GM10847 (cell line): ENCODE results near the gene TREX2.

Source experiments
- POLR2A ChIP-seq: IDR thresholded peaks from 2 replicates; pipeline ENCODE4 v1.6.1; 2011; ENCODE audit not compliant: insufficient read length; ENCODE audit errors: extremely low read depth

TREX2 gene

DNA sequence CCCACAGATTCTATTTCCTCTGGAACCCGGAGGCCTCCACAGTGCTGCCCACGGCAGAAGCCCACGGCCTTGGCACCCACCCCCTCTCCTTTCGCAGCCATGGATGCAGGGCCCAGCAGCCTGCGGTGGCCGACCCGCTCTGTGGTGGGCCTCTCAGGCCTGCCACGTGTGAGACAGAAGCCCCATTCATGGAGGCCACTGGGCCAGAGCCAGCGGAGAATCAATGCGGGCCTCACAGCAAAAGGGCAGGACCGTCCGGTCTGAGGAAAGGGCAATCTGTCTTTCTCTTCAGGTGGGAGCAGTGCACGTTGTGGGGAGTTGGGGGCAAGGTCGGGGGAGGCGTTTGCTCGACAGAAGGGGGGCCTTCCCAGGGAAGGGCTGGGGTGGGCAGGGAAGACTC is 32.9 kb upstream of the TREX2 start:
- no peak for TF ChIP-seq POLR2A

DNA sequence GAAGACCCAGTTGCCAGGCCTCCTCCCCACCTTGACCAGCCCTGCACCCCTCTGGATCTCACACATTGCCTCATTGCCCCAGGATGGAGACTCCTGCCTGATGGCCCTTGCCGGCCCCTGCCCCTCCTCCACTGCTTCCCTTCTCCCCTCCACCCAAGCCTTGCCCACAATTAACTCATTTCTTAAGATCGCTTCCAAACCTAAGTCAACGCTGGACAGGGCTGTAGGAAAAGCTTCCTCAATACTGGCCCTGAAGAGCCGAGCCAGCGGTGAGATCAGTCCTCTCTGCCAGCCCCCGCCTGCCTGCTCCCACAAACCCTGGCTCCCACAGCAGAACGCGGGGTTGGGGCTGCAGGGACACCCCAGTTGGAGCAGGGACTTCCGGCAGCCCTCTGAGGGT is 32.0 kb upstream of the TREX2 start:
- TF ChIP-seq POLR2A = no peak

DNA sequence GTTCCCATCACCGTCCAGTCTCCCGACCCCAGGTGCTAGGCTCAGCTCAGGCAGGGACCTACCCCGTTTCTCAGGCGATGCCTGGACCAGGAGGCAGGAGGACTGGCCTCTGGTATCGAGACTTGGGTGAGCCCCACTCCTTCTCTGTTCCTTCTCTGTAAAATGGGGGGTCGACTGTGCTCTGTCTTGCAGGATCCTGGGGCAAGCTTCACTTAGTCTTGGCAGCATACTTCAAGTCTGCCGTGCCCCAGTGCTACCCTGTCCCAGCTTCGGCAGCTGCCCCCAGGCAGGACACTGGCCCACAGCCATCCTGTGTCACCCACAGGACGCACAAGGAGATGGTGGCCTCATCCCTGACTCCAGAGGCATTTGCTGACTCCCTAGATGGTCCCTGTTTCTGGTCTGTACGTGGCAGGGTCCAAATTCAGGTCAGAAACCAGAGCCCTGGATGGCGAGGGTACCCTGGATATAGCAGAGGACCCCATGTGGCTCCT is 31.6 kb upstream of the TREX2 start:
- TF ChIP-seq POLR2A = no peak

DNA sequence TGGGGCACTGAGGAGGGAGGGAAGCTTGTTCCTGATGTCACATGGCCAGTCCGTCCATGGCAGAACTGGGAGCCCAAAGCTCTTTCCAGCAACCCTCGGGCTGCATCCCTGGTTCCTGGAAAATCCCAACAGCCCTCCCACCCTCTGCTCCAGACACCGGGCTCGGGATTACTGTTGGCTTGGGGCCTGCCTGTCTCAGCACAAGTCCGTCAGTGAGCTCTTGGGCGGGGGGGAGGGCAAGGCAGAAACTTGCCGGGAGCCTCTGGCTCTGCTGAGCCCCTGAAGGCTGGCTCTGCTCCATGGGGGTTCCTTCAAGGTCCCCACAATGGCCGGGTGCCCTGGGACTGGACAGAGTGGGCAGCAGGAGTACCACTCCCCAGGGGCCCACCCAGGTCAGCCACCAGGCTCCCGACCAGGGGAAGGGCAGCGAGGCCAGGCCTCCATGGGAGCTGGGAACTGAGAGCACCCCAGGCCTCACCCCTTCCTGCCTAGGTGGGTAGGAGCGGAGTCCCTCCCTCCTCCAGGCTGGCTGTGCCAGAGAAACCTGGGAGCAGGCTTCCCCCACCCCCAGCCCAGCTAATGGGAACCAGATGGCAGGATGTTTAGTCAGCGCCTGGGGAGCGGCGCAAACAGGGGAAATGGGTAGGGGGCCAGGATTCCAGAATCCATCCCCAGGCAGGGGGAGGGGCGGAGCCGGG is 31.0 kb upstream of the TREX2 start:
- TF ChIP-seq POLR2A = no peak

DNA sequence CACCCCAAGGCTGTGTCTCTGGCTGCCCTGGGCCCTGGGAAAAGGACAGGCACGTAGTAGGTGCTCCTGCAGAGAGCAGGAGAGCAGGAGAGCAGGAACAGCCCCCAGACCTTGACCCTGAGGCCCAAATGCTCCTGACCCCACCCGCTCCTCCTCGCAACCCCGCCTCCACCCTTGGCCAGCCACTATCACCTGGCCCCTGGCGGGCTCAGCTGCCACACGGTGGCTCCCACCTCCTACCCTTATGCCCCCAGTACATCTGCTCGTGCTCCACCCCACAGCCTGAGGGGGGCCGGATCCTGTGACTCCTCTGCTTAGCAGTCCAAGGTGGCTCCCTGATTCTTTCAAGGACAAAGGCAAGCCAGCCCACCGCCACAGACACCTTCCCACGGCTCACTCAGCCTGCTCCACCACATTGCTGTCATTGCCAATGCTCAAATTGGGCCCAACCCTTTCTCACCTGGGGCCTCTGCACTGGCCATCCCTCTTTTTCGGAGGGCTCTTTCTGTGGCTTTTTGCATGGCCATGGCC is 30.0 kb upstream of the TREX2 start:
- TF ChIP-seq POLR2A = no peak

DNA sequence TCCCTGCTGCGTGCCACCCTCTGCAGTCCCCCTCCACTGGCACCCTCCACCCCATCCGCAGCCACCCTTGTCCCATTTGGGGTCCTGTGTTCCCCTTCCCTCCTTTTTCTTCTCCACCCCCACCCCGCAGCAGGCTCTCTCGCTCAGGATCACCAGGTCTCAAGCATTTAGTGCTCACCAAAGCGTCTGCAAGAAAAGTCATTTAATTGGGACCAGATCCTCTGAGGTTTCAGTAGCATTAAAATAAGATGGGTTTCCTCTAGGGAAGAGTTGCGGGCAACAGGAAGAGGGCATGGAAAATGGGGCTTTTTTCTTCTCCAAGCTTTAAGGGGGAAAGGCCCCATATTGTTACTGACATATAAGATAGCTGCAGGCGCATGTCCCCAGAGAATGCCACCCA is 29.4 kb upstream of the TREX2 start:
- TF ChIP-seq POLR2A = no peak

DNA sequence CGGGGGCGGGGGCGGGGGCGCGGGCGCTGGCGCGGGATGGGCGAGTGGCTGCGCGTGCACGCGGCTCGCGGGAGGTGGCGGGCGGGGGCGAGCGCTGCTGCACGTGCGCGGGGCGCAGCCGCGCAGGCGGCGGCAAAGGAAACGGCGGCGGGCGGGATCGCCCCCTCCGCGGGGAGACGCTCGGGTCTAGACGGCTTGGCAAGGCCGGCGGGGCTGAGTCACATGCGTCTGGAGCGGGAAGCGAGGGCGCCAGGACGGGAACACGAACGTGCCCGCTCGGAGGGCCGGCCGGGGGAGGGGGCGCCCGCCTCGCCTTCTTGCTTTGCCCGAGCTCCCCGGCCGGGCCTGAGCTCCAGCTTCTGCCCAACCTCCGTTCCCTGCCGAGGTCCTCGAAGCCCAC is 28.9 kb upstream of the TREX2 start:
- TF ChIP-seq POLR2A = no peak

DNA sequence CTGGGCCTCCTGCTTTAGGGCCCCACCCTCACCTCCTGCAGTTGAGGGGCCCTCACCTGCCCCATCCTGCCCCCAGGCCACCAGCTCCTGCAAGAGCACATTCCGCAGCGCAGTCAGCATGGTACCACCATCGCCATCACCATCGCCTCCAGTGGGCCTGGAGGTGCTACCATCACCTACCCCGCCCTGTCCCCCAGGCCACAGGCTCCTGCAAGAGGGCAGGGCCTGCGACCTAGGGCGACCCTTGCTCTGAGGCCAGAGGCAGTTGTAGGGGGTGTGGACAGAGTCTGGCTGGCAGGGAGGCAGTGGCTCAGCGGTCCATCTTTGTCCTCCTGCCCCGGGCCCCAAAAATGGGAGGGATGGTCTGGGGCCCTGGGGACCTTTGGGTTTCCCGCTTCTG is 28.4 kb upstream of the TREX2 start:
- no peak for TF ChIP-seq POLR2A

DNA sequence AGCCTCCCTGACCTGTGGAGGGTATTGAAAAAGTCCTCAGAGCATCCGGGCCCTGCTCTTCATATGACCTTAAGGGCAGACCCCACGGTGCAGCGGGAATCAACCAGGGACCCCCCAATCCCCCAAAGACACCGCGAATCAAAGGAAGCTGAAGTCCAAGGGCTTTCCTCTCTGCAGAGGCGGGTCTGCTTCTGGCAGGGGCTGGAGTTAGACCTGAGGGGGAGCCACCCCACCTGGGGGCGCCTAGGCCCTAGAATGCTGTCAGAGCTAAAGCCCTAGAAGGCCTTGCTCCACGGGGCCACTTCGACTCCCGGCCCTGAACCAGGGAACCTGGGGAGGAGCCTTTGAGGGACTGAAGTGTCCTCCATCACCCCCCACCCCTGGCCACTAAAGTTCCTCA is 27.3 kb upstream of the TREX2 start:
- TF ChIP-seq POLR2A = no peak

DNA sequence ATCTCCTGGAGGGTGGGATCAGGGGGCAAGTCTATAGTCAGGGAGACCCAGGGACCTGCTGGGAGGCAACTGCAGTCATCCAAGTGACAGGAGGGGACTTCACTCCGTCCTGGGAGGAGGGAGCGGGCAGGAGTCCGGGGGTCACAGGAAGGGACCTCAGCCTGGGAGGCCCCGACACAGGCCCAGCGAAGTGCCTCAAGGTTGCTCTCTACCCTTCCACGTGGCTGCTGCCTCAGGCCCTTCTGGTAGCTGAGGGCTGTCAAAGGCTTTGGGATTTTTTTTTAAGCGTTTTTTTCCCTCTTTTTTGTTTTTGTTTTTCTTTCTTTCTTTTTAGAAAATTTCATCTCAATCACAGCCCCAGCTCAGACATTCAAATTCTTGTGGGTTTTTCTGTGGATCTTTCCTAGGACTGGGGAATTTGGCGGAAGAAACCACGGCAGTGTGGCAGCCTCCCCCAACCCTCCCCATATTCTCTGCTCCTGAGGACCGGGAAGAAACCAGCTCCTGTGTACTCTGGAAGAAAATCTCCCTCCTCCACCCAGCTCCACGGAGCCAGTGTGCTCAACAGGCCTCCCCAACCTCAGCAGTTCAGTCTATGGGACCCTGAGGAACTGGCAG is 25.9 kb upstream of the TREX2 start:
- no peak for TF ChIP-seq POLR2A

DNA sequence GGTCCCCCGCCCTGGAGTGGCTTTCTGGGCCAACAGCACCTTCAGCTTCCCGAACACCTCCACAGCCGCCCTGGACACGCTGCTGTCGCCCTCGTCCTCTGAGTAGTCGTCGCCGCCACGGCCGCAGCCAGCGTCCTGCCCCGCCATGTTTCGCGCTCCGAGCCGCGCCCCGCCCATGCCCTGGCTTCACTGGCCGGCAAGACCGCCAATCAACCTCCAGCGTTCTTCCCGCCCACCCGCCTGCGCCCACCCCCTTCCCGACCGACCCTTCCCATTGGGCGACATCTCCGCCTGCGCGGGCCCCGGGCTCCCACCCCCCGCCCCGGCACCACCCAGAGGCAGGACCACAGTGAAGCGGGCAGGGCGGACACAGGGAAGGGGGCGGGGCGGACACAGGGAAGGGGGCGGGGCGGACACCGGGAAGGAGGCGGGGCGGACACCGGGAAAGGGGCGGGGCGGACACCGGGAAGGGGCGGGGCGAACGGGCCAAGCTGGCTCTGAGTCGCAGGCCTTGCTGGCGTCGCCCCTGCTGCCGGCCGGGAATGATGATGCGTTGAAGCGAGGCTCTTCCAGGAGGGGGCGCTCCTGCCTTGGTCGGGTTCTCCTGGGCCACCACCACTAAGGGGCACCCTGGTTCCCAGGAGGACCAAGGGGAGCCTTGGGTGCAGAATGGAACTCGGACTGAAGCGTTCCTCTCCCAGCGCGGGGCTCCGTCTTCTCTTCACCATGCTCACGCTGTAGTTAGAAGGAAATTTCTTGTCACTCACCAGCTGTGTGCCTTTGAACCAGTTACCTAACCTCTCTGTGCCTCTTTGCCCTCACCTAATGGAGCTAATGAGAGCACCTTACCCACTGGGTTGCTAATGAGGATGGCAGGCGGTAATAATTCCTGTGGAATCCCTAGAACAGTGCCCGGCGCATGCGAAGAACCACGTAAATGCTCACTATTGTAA is 24.8 kb upstream of the TREX2 start, which contains the start of gene HAUS7:
TSS of gene HAUS7 (minus strand) at position 166 of the 953 bp plus-strand sequence. CDS start at position 147, 19 bp downstream.
- TF ChIP-seq POLR2A = no peak

DNA sequence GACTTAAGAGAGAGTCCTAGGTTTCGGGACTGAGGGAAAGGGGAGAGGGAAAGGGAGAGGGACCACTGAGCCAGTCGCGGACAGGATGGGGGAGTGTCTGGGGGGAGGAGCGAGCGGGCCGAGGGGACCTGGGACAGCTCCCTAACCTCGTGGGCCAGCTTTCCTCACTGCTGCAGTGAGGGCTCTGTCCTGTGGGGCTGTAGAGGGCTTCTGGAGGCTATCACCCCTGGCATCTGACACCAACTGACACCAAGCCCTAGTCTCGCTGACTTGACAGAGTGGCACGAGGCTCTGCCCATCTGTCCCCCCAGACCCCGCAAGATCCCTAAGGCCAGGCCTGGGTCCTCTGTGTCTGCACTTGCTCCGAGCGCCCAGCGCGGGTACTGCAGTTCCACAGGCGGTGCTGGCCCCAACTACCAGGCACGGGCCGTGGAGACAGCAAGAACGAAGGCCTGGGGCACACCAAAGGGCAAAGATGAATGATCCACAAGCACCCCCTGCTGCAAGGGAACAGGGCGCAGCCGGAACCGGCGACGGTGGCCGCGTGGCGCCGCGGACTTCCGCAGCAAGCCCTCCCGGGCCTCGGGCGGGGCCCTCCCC is 24.1 kb upstream of the TREX2 start:
- TF ChIP-seq POLR2A = no peak

DNA sequence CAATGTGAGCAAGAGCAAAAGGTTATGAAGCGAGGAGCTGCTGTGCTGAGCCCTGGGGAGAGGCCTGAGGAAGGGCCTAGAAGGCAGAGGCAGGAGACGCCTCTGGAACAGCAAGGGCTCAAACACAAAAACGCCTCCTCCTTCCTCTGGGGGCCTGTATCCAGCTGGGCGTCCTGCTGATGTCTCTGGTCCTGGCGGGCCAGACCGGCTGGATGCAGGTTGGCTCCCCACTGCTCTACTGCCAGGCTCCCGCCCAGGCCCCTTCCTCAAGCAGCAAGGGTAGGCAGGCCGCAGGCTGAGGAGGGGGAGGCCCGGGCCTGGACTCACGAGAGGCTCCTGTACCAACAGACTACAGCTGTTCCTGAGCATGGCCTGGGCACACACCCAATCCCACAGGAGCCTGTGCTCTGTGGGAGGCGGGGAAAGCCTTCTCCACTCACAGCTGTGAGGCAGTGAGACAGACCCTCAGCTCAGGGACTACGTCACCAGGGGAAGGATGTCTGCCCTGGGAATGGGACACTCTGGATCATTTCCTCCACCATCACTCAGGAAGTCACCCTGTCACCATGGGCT is 22.2 kb upstream of the TREX2 start:
- TF ChIP-seq POLR2A = no peak

DNA sequence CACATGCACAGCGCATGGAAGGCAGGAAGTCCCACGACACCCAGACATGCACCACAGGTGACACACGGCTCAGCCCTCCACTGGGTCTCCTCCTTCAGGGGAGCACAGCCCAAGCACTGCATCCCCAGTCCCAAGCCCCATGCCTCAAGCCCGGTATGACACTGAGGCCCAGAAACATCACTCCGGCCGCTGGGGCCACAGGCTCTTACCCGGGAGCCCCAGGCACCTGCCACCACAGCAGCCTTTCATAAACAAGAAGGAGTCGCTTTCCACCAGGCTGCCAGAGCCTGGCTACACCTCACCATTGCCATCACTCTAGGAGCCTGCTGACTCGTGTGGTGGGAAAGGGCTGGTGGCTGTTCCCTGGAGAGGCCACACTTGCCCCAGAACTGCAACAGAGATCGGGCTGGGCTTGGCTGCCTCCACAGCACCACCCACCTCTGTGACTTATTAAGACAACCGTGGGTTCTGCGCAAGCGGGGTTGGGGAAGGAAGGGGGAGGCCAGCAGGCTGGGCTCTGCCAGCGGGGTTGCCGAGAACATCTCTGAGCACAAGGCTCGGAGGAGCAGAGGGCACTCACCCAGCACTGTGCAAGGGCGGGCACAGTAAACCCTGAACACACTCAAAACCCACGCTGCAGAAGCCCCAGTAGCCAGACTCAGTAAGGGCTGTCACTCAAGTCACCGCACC is 20.0 kb upstream of the TREX2 start:
- TF ChIP-seq POLR2A = no peak

DNA sequence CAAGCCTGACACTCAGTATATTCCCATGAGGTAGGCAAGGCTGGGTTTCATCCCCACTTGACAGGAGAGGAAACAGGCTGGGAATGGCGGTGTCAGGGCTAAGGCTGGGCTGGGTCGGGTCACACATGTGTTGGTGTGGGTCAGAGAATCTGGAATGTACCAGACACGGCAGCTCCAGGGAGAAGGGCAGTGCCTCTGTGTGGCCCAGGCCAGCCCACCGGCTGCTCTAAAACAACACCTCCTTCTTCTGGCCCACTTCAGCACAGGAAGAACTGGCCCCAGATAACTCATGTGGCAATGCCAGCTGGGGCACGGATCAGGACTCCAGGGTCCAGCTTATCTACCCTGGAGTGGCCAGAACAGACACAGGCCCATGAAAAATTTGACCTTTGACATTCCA is 18.3 kb upstream of the TREX2 start:
- no peak for TF ChIP-seq POLR2A

DNA sequence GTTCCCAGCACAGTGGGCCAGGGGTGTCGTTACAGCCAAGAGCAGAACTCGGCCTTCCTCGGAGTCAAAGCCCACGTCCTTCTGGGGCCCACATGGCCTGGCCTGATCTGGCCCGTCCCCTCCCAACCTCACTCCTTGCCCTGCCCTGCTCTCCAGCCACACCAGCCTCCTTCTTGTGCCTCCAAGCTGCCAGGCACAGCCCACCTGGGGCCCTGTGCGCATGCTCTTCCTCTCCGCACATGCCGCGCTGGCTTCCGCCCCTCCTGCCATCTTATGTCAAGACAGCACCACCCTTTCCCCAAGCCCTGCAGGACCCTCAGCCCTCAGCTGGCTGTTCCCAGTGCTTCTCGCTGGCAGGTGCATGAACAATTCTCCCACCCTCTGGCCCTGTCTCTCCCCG is 17.7 kb upstream of the TREX2 start:
- TF ChIP-seq POLR2A = no peak
